H1 (cell line): ENCODE results near the gene ERICH3. TPM values are rescaled to one million over a fixed set of nuclear protein-coding genes. Genes with fewer than 3 reads are reported as not detected.

Experiments
- ATF3 ChIP-seq: IDR thresholded peaks from 2 replicates; pipeline ENCODE4 v1.6.1; 2011; ENCODE audit warnings: low read depth, mild to moderate bottlenecking, low read length; ENCODE audit not compliant: insufficient read depth
- CHD2 ChIP-seq: IDR thresholded peaks from 2 replicates; pipeline ENCODE4 v1.6.1; 2012; ENCODE audit warnings: low read length, improper control_type of control experiment
- CHD7 ChIP-seq: fragments of 300-600 bp; sonication (generic); IDR thresholded peaks from 2 replicates; pipeline ENCODE4 v1.7.1; 2012; ENCODE audit warnings: low read length, moderate library complexity, mild to moderate bottlenecking, inconsistent platforms; ENCODE audit not compliant: insufficient replicate concordance
- CREB1 ChIP-seq: IDR thresholded peaks from 2 replicates; pipeline ENCODE4 v1.6.1; 2012; ENCODE audit warnings: inconsistent platforms
- FOSL1 ChIP-seq: IDR thresholded peaks from 2 replicates; pipeline ENCODE4 v1.6.1; 2011; ENCODE audit warnings: mild to moderate bottlenecking, low read depth, low read length, moderate library complexity; ENCODE audit not compliant: insufficient read depth
- JUND ChIP-seq: IDR thresholded peaks from 2 replicates; pipeline ENCODE4 v1.6.1; 2011; ENCODE audit warnings: mild to moderate bottlenecking, improper control_type of control experiment, low read length
- RXRA ChIP-seq: IDR thresholded peaks from 2 replicates; pipeline ENCODE4 v1.6.1; 2011; ENCODE audit warnings: low read depth, mild to moderate bottlenecking, low read length, moderate library complexity; ENCODE audit not compliant: insufficient read depth
- TAF7 ChIP-seq: optimal IDR thresholded peaks from 2 replicates; pipeline ENCODE3; 2011; ENCODE audit warnings: low read depth, mild to moderate bottlenecking, inconsistent platforms, low read length, moderate library complexity, borderline replicate concordance
- ZNF274 ChIP-seq: IDR thresholded peaks from 2 replicates; pipeline ENCODE4 v1.7.0; 2012; ENCODE audit warnings: low read length, borderline replicate concordance; ENCODE audit errors: extremely low read depth
- polyA plus RNA-seq, 7 experiments: library from polyadenylated mRNA; depleted of rRNA in 3 of 7; stranded (reverse) in 5 of 7; unstranded in 2 of 7; fragments of >200 nt in 5 of 7; fragments of 200-250 nt in 2 of 7; gene quantifications; 1 replicate in 5 of 7; 2 replicates in 1 of 7; 4 replicates in 1 of 7; pipeline versions ENCODE4 v1.2.1 to v1.2.3, GENCODE V29; 2011 to 2013; ENCODE audit warnings: missing spikeins in 2 of 7, mixed read lengths in 2 of 7
- total RNA-seq: library from RNA; stranded (reverse); fragmentation: NEBNext Ultra II Directional; extraction: Animal tissue kit (Norgen Biotek cat#: 25700); gene quantifications from 2 replicates; pipeline ENCODE4 v1.2.1, GENCODE V29; 2021

The ERICH3 gene
- total and polyA plus RNA-seq, 2 of the 8 experiments (the other 6 are each of a cell fraction or from before 2014, with no cell fraction given): 0.02 TPM; not detected in 1

DNA sequence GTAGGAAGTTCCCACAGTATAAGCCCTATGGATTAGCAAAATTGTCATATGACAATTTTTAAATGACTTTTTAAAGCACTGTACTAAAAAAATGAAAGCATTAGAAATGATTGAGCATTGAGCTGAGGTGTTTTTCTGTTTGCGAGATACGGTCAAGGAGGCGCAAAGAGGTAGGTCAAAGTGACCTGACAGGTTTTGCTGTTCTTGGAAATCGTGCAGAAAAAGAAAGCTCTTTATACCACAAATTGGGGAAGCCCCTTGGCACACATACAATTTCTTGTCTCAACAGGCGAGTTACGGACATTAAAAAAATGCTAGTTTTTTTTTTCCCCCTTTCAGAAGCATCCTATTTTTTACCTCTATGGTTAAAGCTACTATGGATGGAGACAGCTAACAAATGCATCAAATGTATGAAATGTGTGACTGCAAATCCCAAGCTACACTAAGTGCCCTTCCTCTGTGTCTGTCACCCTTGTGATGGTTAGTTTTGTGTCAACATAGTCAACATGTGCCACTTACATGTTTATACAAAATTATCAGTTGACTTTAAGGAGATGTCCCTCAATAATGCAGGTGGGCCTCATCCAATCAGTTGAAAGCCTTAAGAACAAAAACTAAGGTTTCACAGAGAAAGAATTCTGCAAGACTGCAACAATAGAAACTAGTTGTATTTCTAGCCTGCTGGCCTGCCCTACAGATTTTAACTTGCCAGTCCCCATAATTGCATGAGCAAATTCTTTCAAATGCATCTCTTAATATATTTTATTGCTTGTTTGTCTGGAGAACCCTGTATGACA is 30.0 kb upstream of the ERICH3 start (continued):
- TF ChIP-seq TAF7 (no peak), RXRA (no peak), ZNF274 (no peak), CREB1 (no peak), ATF3 (no peak), CHD2 (no peak), FOSL1 (no peak), JUND (no peak), CHD7 (no peak)
